SH-SY5Y (cell line): ENCODE measurements around the gene KNSTRN.

ENCODE experiments used
- GATA2 ChIP-seq: IDR thresholded peaks from 2 replicates; pipeline ENCODE4 v1.6.1; 2011; ENCODE audit warnings: mild to moderate bottlenecking, low read depth, low read length
- GATA3 ChIP-seq: IDR thresholded peaks from 2 replicates; pipeline ENCODE4 v1.6.1; 2011; ENCODE audit warnings: low read depth, mild to moderate bottlenecking, low read length, moderate library complexity

- TF ChIP-seq GATA3 (no peak), GATA2 (no peak)
Observed at GRCh38 chr15:40357246-40357645, 25.3 kb upstream of the KNSTRN start.
